Loucy (cell line): ENCODE results near the gene STAP2.
A peak's percentile ranks its signal among the peaks of the same experiment; 100 is the strongest.

Experiments used
- H2AFZ ChIP-seq: fragments of 200-600 bp; sonication (generic); 2 replicates; pipeline ENCODE4 v1.6.0; 2016; ENCODE audit warnings: antibody characterized with exemption, mild to moderate bottlenecking, low read length, moderate library complexity
- H3F3A ChIP-seq: fragments of 200-600 bp; 2 replicates; pipeline ENCODE4 v1.6.0; 2016; ENCODE audit warnings: antibody characterized with exemption, low read depth, mild to moderate bottlenecking
- H3K27me3 ChIP-seq: fragments of 200-600 bp; sonication (generic); 2 replicates; pipeline ENCODE4 v1.6.1; 2014; ENCODE audit warnings: low read length, mild to moderate bottlenecking; ENCODE audit not compliant: insufficient read depth, poor library complexity, severe bottlenecking
- H3K36me3 ChIP-seq: fragments of 200-600 bp; sonication (generic); 2 replicates; pipeline ENCODE4 v1.6.1; 2016; ENCODE audit warnings: low read length; ENCODE audit not compliant: insufficient read depth
- H3K4me1 ChIP-seq: fragments of 200-600 bp; sonication (generic); 2 replicates; pipeline ENCODE4 v1.5.1; 2014; ENCODE audit warnings: low read length, mild to moderate bottlenecking; ENCODE audit not compliant: insufficient read depth, poor library complexity, severe bottlenecking
- H3K4me2 ChIP-seq: fragments of 200-600 bp; sonication (generic); 2 replicates; pipeline ENCODE4 v1.6.0; 2014; ENCODE audit warnings: antibody characterized with exemption, low read length, low read depth, mild to moderate bottlenecking; ENCODE audit not compliant: poor library complexity, severe bottlenecking
- H3K4me3 ChIP-seq: fragments of 200-600 bp; sonication (generic); 2 replicates; pipeline ENCODE4 v1.5.1; 2014; ENCODE audit warnings: low read length, mild to moderate bottlenecking, mixed read lengths; ENCODE audit not compliant: poor library complexity, severe bottlenecking
- H3K79me2 ChIP-seq: fragments of 200-600 bp; sonication (generic); 2 replicates; pipeline ENCODE4 v1.6.1; 2014; ENCODE audit warnings: low read length; ENCODE audit not compliant: insufficient read depth
- H3K9ac ChIP-seq: fragments of 200-600 bp; sonication (generic); 2 replicates; pipeline ENCODE4 v1.6.0; 2014; ENCODE audit warnings: mild to moderate bottlenecking, low read depth, low read length, moderate library complexity; ENCODE audit not compliant: poor library complexity, severe bottlenecking
- H3K9me2 ChIP-seq: fragments of 200-600 bp; sonication (generic); replicated peaks from 2 replicates; pipeline ENCODE4 v1.6.1; 2016; ENCODE audit warnings: low read depth, low read length, mixed read lengths
- H3K9me3 ChIP-seq: fragments of 200-600 bp; sonication (generic); 2 replicates; pipeline ENCODE4 v1.6.1; 2014; ENCODE audit warnings: mild to moderate bottlenecking, antibody characterized with exemption, low read length, low read depth; ENCODE audit not compliant: insufficient read depth
- H4K20me1 ChIP-seq: fragments of 200-600 bp; sonication (generic); 2 replicates; pipeline ENCODE4 v1.6.0; 2014; ENCODE audit warnings: antibody characterized with exemption, low read length, mild to moderate bottlenecking; ENCODE audit not compliant: insufficient read depth, poor library complexity, severe bottlenecking
- EZH2phosphoT487 ChIP-seq: fragments of 200-600 bp; IDR thresholded peaks from 2 replicates; pipeline ENCODE4 v1.6.1; 2018; ENCODE audit warnings: antibody characterized with exemption, mild to moderate bottlenecking, moderate library complexity, borderline replicate concordance
- TF ChIP-seq, protein P1 (sequence below): fragments of 200-600 bp; sonication (generic); conservative IDR thresholded peaks from 2 replicates; pipeline ENCODE4 v1.5.1; 2014; ENCODE audit warnings: mild to moderate bottlenecking, antibody characterized with exemption, low read length

STAP2 gene

DNA sequence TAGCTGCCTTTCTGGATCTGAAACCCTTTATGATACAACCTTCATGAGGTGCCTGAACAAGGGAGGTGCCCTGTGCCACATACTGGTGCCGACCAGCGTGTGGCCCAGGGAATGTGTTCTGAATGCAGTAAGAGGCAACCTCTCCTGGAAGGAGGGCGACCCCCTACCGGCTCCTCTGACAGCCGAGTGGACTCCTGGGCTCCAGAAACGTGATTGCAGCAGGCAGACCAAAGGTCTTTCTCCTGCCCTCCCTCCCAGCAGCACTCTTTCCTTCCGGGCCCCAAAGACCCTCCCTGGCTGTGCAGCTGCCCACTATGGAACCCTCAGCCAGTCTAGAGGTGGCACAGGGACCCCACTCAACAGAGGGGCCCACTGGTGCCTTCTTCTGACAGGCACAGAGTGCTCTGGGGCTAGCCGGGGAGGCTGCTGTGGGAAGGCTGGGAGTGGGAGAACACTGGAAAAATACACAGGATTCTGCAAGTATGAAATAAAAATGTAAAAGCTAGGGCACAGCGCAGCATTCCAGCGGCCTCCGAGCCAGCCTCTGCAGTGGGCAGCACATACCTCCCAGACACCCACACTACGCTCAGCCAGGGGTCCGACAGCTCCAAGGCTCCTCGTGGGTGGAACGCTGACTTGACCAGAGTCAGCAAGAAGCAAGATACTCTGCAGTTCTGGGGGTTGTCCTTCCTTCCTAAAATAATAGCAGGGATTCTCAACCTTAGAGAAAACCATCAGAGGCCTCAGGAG, 46.8 kb upstream of the STAP2 start:
- no peak overlapping the region for H3K4me3 ChIP-seq
- H3K9me3 ChIP-seq, result no peaks in the 10 kb centered on the region
- peaks cover 55% of the 10 kb centered on the region; the same call in 1 of the 2 replicates for H3K79me2 ChIP-seq
- no peak overlapping the region for H3K9ac ChIP-seq
- no peaks in the 10 kb centered on the region for H3F3A ChIP-seq
- H2AFZ ChIP-seq, result no peak overlapping the region
- no peaks in the 10 kb centered on the region for H3K27me3 ChIP-seq
- TF ChIP-seq, protein P1, sequence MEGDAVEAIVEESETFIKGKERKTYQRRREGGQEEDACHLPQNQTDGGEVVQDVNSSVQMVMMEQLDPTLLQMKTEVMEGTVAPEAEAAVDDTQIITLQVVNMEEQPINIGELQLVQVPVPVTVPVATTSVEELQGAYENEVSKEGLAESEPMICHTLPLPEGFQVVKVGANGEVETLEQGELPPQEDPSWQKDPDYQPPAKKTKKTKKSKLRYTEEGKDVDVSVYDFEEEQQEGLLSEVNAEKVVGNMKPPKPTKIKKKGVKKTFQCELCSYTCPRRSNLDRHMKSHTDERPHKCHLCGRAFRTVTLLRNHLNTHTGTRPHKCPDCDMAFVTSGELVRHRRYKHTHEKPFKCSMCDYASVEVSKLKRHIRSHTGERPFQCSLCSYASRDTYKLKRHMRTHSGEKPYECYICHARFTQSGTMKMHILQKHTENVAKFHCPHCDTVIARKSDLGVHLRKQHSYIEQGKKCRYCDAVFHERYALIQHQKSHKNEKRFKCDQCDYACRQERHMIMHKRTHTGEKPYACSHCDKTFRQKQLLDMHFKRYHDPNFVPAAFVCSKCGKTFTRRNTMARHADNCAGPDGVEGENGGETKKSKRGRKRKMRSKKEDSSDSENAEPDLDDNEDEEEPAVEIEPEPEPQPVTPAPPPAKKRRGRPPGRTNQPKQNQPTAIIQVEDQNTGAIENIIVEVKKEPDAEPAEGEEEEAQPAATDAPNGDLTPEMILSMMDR, result no peak
- no peak for TF ChIP-seq EZH2phosphoT487
- peaks cover 16% of the 10 kb centered on the region for H4K20me1 ChIP-seq
- peaks cover 7% of the 10 kb centered on the region for H3K4me1 ChIP-seq
- no peaks in the 10 kb centered on the region for H3K9me2 ChIP-seq
- H3K4me2 ChIP-seq, result no peak overlapping the region
- H3K36me3 ChIP-seq, result peaks cover 16% of the 10 kb centered on the region; the same call in 1 of the 2 replicates

DNA sequence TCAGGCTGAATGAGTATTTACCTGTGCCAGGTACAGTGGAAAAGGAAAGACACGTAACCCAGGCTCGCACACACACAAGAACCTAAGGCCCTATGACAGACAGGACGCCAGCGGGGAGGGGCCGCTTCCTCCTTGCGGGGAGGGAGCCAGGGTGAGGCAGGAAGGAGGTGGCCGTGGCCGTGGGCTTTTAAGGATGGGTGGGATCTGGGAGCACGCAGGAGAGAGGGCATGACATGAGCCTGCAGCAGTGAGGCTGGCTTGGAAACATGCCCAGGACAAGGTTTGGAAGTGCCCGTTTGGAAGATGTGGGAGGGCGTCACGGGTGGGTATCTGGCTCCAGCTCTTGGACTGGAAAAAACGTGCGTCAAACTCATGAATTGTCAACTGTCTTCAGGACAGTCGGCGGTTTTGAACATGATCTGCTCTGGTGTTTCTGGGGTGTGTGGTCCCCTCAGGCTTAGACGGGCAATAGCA, 41.7 kb upstream of the STAP2 start:
- H3K27me3 ChIP-seq, result no peaks in the 10 kb centered on the region
- peaks cover 67% of the 10 kb centered on the region; the same call in 1 of the 2 replicates for H3K79me2 ChIP-seq
- H3F3A ChIP-seq, result no peaks in the 10 kb centered on the region
- H3K9ac ChIP-seq, result no peak overlapping the region
- peaks cover 3% of the 10 kb centered on the region; the same call in 1 of the 2 replicates for H3K36me3 ChIP-seq
- H3K9me3 ChIP-seq, result no peaks in the 10 kb centered on the region
- H3K4me2 ChIP-seq, result peak overlapping the region; percentile 57
- H3K9me2 ChIP-seq, result no peaks in the 10 kb centered on the region
- no peak overlapping the region for H3K4me3 ChIP-seq
- no peak overlapping the region for H2AFZ ChIP-seq
- peaks cover 27% of the 10 kb centered on the region for H4K20me1 ChIP-seq
- TF ChIP-seq, protein P1, result no peak
- TF ChIP-seq EZH2phosphoT487, result no peak
- H3K4me1 ChIP-seq, result peaks cover 12% of the 10 kb centered on the region

- H4K20me1 ChIP-seq, result peaks cover 34% of the 10 kb centered on the region
- H3K4me3 ChIP-seq, result no peak overlapping the region
These were observed 41.0 kb upstream of the STAP2 start for GRCh38 chr19:4379383-4380253.

More at GRCh38 chr19:4379383-4380253, 41.0 kb upstream of the STAP2 start:
- peaks cover 69% of the 10 kb centered on the region; the same call in 1 of the 2 replicates for H3K79me2 ChIP-seq
- TF ChIP-seq, protein P1, result no peak
- TF ChIP-seq EZH2phosphoT487, result no peak
- no peak overlapping the region for H3K9ac ChIP-seq
- H3K4me2 ChIP-seq, result peak overlapping the region; percentile 57
- peaks cover 17% of the 10 kb centered on the region for H3K4me1 ChIP-seq
- H3K36me3 ChIP-seq, result peaks cover 3% of the 10 kb centered on the region; the same call in 1 of the 2 replicates
- no peak overlapping the region for H2AFZ ChIP-seq
- no peaks in the 10 kb centered on the region for H3K27me3 ChIP-seq
- no peaks in the 10 kb centered on the region for H3K9me3 ChIP-seq
- no peaks in the 10 kb centered on the region for H3F3A ChIP-seq
- H3K9me2 ChIP-seq, result no peaks in the 10 kb centered on the region
